ENCODE measurements around the gene SYNE2.

The SYNE2 gene

GRCh38 chr14:63922696-63923421, 70.1 kb downstream of the SYNE2 start:
- H3K4me1 ChIP-seq (ENCODE audit: insufficient read depth, poor library complexity, severe bottlenecking), result peaks cover 17% of the 10 kb centered on the region
- no peak for TF ChIP-seq CTCF (IDR thresholded peaks at IDR 0.05; ENCODE audit: poor library complexity, severe bottlenecking)
- DNase-seq (ENCODE audit: low spot score) (peak; percentile 71), ATAC-seq (ENCODE audit: low read depth) (peak; percentile 95)
- no peaks in the 10 kb centered on the region for H3K9me3 ChIP-seq (ENCODE audit: severe bottlenecking)
- peak overlapping the region; percentile 81 for H3K27ac ChIP-seq (ENCODE audit: poor library complexity, severe bottlenecking)
- H3K4me3 ChIP-seq (ENCODE audit: severe bottlenecking), result no peak overlapping the region
- no peaks in the 10 kb centered on the region for H3K27me3 ChIP-seq (ENCODE audit: insufficient read depth, poor library complexity, severe bottlenecking)
- no peaks in the 10 kb centered on the region for H3K36me3 ChIP-seq (ENCODE audit: low read depth)

GRCh38 chr14:63923422-63923752, 70.6 kb downstream of the SYNE2 start:
- no peak for TF ChIP-seq CTCF (IDR thresholded peaks at IDR 0.05; ENCODE audit: poor library complexity, severe bottlenecking)
- Histone ChIP-seq H3K27me3 (ENCODE audit: insufficient read depth, poor library complexity, severe bottlenecking) (no peaks in the 10 kb centered on the region), H3K4me1 (ENCODE audit: insufficient read depth, poor library complexity, severe bottlenecking) (peaks cover 17% of the 10 kb centered on the region), H3K36me3 (ENCODE audit: low read depth) (no peaks in the 10 kb centered on the region), H3K27ac (ENCODE audit: poor library complexity, severe bottlenecking) (peak overlapping the region; percentile 81), H3K4me3 (ENCODE audit: severe bottlenecking) (no peak overlapping the region), H3K9me3 (ENCODE audit: severe bottlenecking) (no peaks in the 10 kb centered on the region)
- ATAC-seq (ENCODE audit: low read depth) (peak; percentile 9; the same call in 1 of the 3 replicates), DNase-seq (ENCODE audit: low spot score) (no peak)

GRCh38 chr14:63924375-63924774, 71.6 kb downstream of the SYNE2 start:
- TF ChIP-seq CTCF (IDR thresholded peaks at IDR 0.05; ENCODE audit: poor library complexity, severe bottlenecking), result no peak
- H3K36me3 ChIP-seq (ENCODE audit: low read depth), result no peaks in the 10 kb centered on the region
- H3K9me3 ChIP-seq (ENCODE audit: severe bottlenecking), result no peaks in the 10 kb centered on the region
- peaks cover 17% of the 10 kb centered on the region for H3K4me1 ChIP-seq (ENCODE audit: insufficient read depth, poor library complexity, severe bottlenecking)
- no peak overlapping the region for H3K4me3 ChIP-seq (ENCODE audit: severe bottlenecking)
- H3K27ac ChIP-seq (ENCODE audit: poor library complexity, severe bottlenecking), result no peak overlapping the region
- no peaks in the 10 kb centered on the region for H3K27me3 ChIP-seq (ENCODE audit: insufficient read depth, poor library complexity, severe bottlenecking)
- ATAC-seq (ENCODE audit: low read depth) (no peak), DNase-seq (ENCODE audit: low spot score) (no peak)

- no peak overlapping the region for H3K27ac ChIP-seq (ENCODE audit: poor library complexity, severe bottlenecking)
- TF ChIP-seq CTCF (IDR thresholded peaks at IDR 0.05; ENCODE audit: poor library complexity, severe bottlenecking), result no peak
- H3K27me3 ChIP-seq (ENCODE audit: insufficient read depth, poor library complexity, severe bottlenecking), result no peaks in the 10 kb centered on the region
- no peak for ATAC-seq (ENCODE audit: low read depth)
- peaks cover 17% of the 10 kb centered on the region for H3K4me1 ChIP-seq (ENCODE audit: insufficient read depth, poor library complexity, severe bottlenecking)
- no peaks in the 10 kb centered on the region for H3K36me3 ChIP-seq (ENCODE audit: low read depth)
- no peak overlapping the region for H3K4me3 ChIP-seq (ENCODE audit: severe bottlenecking)
- no peak for DNase-seq (ENCODE audit: low spot score)
- H3K9me3 ChIP-seq (ENCODE audit: severe bottlenecking), result no peaks in the 10 kb centered on the region
Measured at GRCh38 chr14:63926641-63927040, 73.8 kb downstream of the SYNE2 start.

- no peak for DNase-seq (ENCODE audit: low spot score)
- no peaks in the 10 kb centered on the region for H3K36me3 ChIP-seq (ENCODE audit: low read depth)
- H3K4me1 ChIP-seq (ENCODE audit: insufficient read depth, poor library complexity, severe bottlenecking), result no peaks in the 10 kb centered on the region
- no peaks in the 10 kb centered on the region for H3K27me3 ChIP-seq (ENCODE audit: insufficient read depth, poor library complexity, severe bottlenecking)
- TF ChIP-seq CTCF (IDR thresholded peaks at IDR 0.05; ENCODE audit: poor library complexity, severe bottlenecking), result no peak
- no peak overlapping the region for H3K27ac ChIP-seq (ENCODE audit: poor library complexity, severe bottlenecking)
- no peak overlapping the region for H3K4me3 ChIP-seq (ENCODE audit: severe bottlenecking)
- H3K9me3 ChIP-seq (ENCODE audit: severe bottlenecking), result no peaks in the 10 kb centered on the region
- ATAC-seq (ENCODE audit: low read depth), result no peak
Measured at GRCh38 chr14:63928744-63929174, 76.0 kb downstream of the SYNE2 start.
